ENCODE data around the gene CD274.
A peak's percentile ranks its signal among the peaks of the same experiment; 100 is the strongest.
"Not testable (repeated sequence)": the region's sequence is repeated elsewhere in the genome, so short reads cannot be mapped to it uniquely, and the experiment has no call there.

Gene CD274

GRCh38 chr9:5450359-5451091 is at the start of gene CD274:
CD274 (plus strand) TSS chr9:5450542; CDS start chr9:5456114, 5,572 bp downstream.
- DNase-seq (ENCODE audit: low read depth): peak; percentile 66

GRCh38 chr9:5402217-5402616 is 48.1 kb upstream of the CD274 start:
- no peak for DNase-seq (ENCODE audit: low read depth)

GRCh38 chr9:5408596-5408995 is 41.7 kb upstream of the CD274 start:
- DNase-seq (ENCODE audit: low read depth): no peak

GRCh38 chr9:5416953-5417352 is 33.4 kb upstream of the CD274 start:
- no peak for DNase-seq (ENCODE audit: low read depth)

GRCh38 chr9:5418481-5418880 is 31.9 kb upstream of the CD274 start:
- no peak for DNase-seq (ENCODE audit: low read depth)

GRCh38 chr9:5419987-5420386 is 30.4 kb upstream of the CD274 start:
- DNase-seq (ENCODE audit: low read depth): no peak

GRCh38 chr9:5421163-5421562 is 29.2 kb upstream of the CD274 start:
- no peak for DNase-seq (ENCODE audit: low read depth)

GRCh38 chr9:5422276-5422675 is 28.1 kb upstream of the CD274 start:
- no peak for DNase-seq (ENCODE audit: low read depth)

- no peak for DNase-seq (ENCODE audit: low read depth)
Measured at GRCh38 chr9:5425006-5425628, 25.2 kb upstream of the CD274 start.

GRCh38 chr9:5427005-5427404 is 23.3 kb upstream of the CD274 start:
- DNase-seq (ENCODE audit: low read depth): no peak

- DNase-seq (ENCODE audit: low read depth): no peak
Measured at GRCh38 chr9:5428172-5428571, 22.2 kb upstream of the CD274 start.

GRCh38 chr9:5428794-5429528 is 21.4 kb upstream of the CD274 start:
- DNase-seq (ENCODE audit: low read depth): no peak

- no peak for DNase-seq (ENCODE audit: low read depth)
Measured at GRCh38 chr9:5429873-5430564, 20.3 kb upstream of the CD274 start.

GRCh38 chr9:5430912-5431311 is 19.4 kb upstream of the CD274 start:
- DNase-seq (ENCODE audit: low read depth): no peak

GRCh38 chr9:5432890-5433289 is 17.5 kb upstream of the CD274 start:
- not testable (repeated sequence) for DNase-seq (ENCODE audit: low read depth)

- not testable (repeated sequence) for DNase-seq (ENCODE audit: low read depth)
Measured at GRCh38 chr9:5433328-5433727, 17.0 kb upstream of the CD274 start.

GRCh38 chr9:5433841-5434810 is 16.2 kb upstream of the CD274 start:
- DNase-seq (ENCODE audit: low read depth): not testable (repeated sequence)

- no peak for DNase-seq (ENCODE audit: low read depth)
Measured at GRCh38 chr9:5435912-5436311, 14.4 kb upstream of the CD274 start.

- no peak for DNase-seq (ENCODE audit: low read depth)
Measured at GRCh38 chr9:5436441-5436840, 13.9 kb upstream of the CD274 start.

- peak; percentile 84 for DNase-seq (ENCODE audit: low read depth)
Measured at GRCh38 chr9:5437254-5438216, 12.8 kb upstream of the CD274 start, which contains the start of gene PLGRKT. PLGRKT (minus strand) TSS chr9:5437925; CDS start chr9:5431977, 5,948 bp downstream.
